HCT116 (cell line): ENCODE measurements around the gene RBMS1.

Source experiments
- CTCF ChIP-seq, 3 experiments: fragments of 200-600 bp in 1 of 3; sonication (generic) in 1 of 3; IDR thresholded peaks in 2 of 3; conservative IDR thresholded peaks in 1 of 3; 2 replicates each; pipeline ENCODE4 v1.5.1; 2012 to 2017; ENCODE audit warnings: low read depth in 2 of 3, low read length in 2 of 3, antibody characterized with exemption in 1 of 3, borderline replicate concordance in 1 of 3, control low read depth in 1 of 3, mild to moderate bottlenecking in 1 of 3, mixed read lengths in 1 of 3, mixed run types in 1 of 3, moderate library complexity in 1 of 3; ENCODE audit not compliant: insufficient read depth in 1 of 3
- REST ChIP-seq: IDR thresholded peaks from 2 replicates; pipeline ENCODE4 v1.6.1; 2012; ENCODE audit warnings: low read depth

GRCh38 chr2:160256507-160256906 lies 237.1 kb downstream of the RBMS1 start:
- TF ChIP-seq REST (no peak), CTCF (IDR thresholded peaks at IDR 0.05 in 2 of 3, conservative IDR thresholded peaks at IDR 0.05 in 1 of 3; ENCODE audit: borderline replicate concordance in 1 of 3, insufficient read depth in 1 of 3, low read depth in 2 of 3, low read length in 2 of 3) (no peak)
